ENCODE measurements around the gene WDR76. TPM values are rescaled to one million over a fixed set of nuclear protein-coding genes. Genes with fewer than 3 reads are reported as not detected.
A peak's percentile ranks its signal among the peaks of the same experiment; 100 is the strongest.

WDR76 gene
- total RNA-seq, 1 experiment from 2014 or later: 29.6 TPM

DNA sequence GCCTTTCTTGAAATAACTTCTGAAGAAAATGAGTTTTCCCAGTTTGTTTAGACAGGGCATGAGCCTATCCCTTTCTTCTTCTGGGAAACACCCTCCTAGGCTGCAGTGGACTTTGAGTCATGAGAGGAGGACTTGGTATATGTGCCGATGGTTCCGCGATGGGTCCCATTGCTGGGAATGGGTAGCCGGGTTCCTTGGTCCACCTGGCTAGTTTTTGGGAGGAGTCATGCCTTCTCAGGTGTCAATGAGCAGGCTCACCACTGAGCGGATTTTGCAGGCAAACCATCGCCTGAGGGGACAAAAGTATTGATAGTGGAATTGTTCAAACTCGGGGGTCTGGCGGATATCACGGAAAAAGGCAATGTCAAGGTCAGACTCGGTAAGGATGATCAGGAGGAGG, 46.8 kb downstream of the WDR76 start:
- TF ChIP-seq CTCF (conservative IDR thresholded peaks at IDR 0.05): no peak
- H3K27ac Mint-ChIP-seq: 0 out of 7 replicates have a peak overlapping the region, but pooled peaks of 1 of the 3 experiments have one; percentile 49
- no peak overlapping the region for H3K18ac ChIP-seq (ENCODE audit: insufficient read length, low read depth, low read length)

More for the DNA sequence above, 46.8 kb downstream of the WDR76 start:
- Histone ChIP-seq H3K9ac (ENCODE audit: extremely low read depth, insufficient read length, low read length) (no peak overlapping the region), H4K91ac (ENCODE audit: insufficient read length, low read depth, low read length) (no peak overlapping the region), H4K8ac (replicated peaks; ENCODE audit: insufficient read length, low read depth, low read length) (no peak overlapping the region), H3K79me1 (ENCODE audit: insufficient read depth, low read depth, low read length, poor library complexity, severe bottlenecking) (no peaks in the 10 kb centered on the region), H3K79me2 (ENCODE audit: insufficient read depth, low read length) (no peaks in the 10 kb centered on the region), H2BK5ac (ENCODE audit: insufficient read length, low read length) (no peak overlapping the region), H3K4me2 (ENCODE audit: insufficient read depth, insufficient read length, low read length) (no peak overlapping the region), H3K4ac (ENCODE audit: low read depth, low read length) (no peak overlapping the region), H2BK20ac (ENCODE audit: low read depth, low read length, poor library complexity, severe bottlenecking) (no peak overlapping the region), H3K56ac (ENCODE audit: insufficient read length, low read depth, low read length) (no peak overlapping the region), H3K4me1 (ENCODE audit: insufficient read depth, low read length) (no peaks in the 10 kb centered on the region), H4K5ac (ENCODE audit: insufficient read length, low read depth, low read length) (no peak overlapping the region), H3K23me2 (ENCODE audit: insufficient read length, low read depth, low read length, poor library complexity, severe bottlenecking) (no peaks in the 10 kb centered on the region), H3T11ph (ENCODE audit: low read length) (no peak overlapping the region), H2BK120ac (ENCODE audit: low read depth, low read length, poor library complexity, severe bottlenecking) (no peak overlapping the region), H4K20me1 (ENCODE audit: control insufficient read depth, insufficient read depth, insufficient read length) (no peaks in the 10 kb centered on the region), H3K27me3 (ENCODE audit: insufficient read depth, low read length) (no peaks in the 10 kb centered on the region), H2AK5ac (ENCODE audit: insufficient read length, low read length) (no peak overlapping the region), H3K14ac (ENCODE audit: insufficient read depth, low read length) (no peak overlapping the region), H3K23ac (ENCODE audit: insufficient read length, low read depth, low read length) (no peak overlapping the region), H3K27ac (ENCODE audit: insufficient read length, low read depth, low read length) (no peak overlapping the region), H2BK15ac (ENCODE audit: low read depth, low read length) (no peak overlapping the region), H3K9me3 (ENCODE audit: control insufficient read depth, low read depth, low read length) (no peaks in the 10 kb centered on the region), H2BK12ac (ENCODE audit: insufficient read length, low read depth, low read length) (no peak overlapping the region), H2AFZ (ENCODE audit: low read length) (no peak overlapping the region)
- Mint-ChIP-seq H3K9me3 (no peaks in the 10 kb centered on the region), H3K36me3 (ENCODE audit: insufficient read depth in 1 of 3, low read depth in 3 of 3) (peaks cover 5 to 37% (median 16%) of the 10 kb centered on the region in 3 experiments; a peak in 6 of 7 replicates), H3K27me3 (ENCODE audit: low read depth) (no peaks in the 10 kb centered on the region), H3K4me1 (no peaks in the 10 kb centered on the region), H3K4me3 (no peak overlapping the region)
- WGBS (ENCODE audit: extremely low coverage, insufficient read length, low lambda C conversion rate): no CpG with 5 or more reads among the region's 10 CpGs
- DNase-seq: no peak
